GM19467 (cell line): ENCODE data around the gene MYO7B.

Experiments
- ATAC-seq: cut with Tn5 transposase; IDR thresholded peaks from one replicate; pipeline ENCODE4 v1.9.1; 2021; ENCODE audit warnings: mild to moderate bottlenecking, moderate library complexity; ENCODE audit not compliant: unreplicated experiment

MYO7B gene

GRCh38 chr2:127606625-127607398 is 71.3 kb downstream of the MYO7B start:
- ATAC-seq: no peak

- no peak for ATAC-seq
These were observed 72.0 kb downstream of the MYO7B start for GRCh38 chr2:127607399-127607908.

- no peak for ATAC-seq
These were observed 72.9 kb downstream of the MYO7B start for GRCh38 chr2:127608061-127609030.

GRCh38 chr2:127609031-127609751 is 73.7 kb downstream of the MYO7B start:
- ATAC-seq: no peak

GRCh38 chr2:127609818-127610217 is 74.3 kb downstream of the MYO7B start:
- no peak for ATAC-seq

- no peak for ATAC-seq
These were observed 75.1 kb downstream of the MYO7B start for GRCh38 chr2:127610561-127610960.

GRCh38 chr2:127611076-127611925 is 75.8 kb downstream of the MYO7B start:
- ATAC-seq: no peak

- ATAC-seq: no peak
These were observed 76.8 kb downstream of the MYO7B start for GRCh38 chr2:127612111-127612822.

- no peak for ATAC-seq
These were observed 78.8 kb downstream of the MYO7B start for GRCh38 chr2:127614246-127614645.

- ATAC-seq: no peak
These were observed 79.2 kb downstream of the MYO7B start for GRCh38 chr2:127614731-127615130.

GRCh38 chr2:127615511-127616166 is 80.2 kb downstream of the MYO7B start:
- ATAC-seq: no peak

- ATAC-seq: no peak
These were observed 83.2 kb downstream of the MYO7B start for GRCh38 chr2:127618551-127619202.

GRCh38 chr2:127619203-127619590 is 83.7 kb downstream of the MYO7B start:
- no peak for ATAC-seq

- no peak for ATAC-seq
These were observed 84.6 kb downstream of the MYO7B start for GRCh38 chr2:127619877-127620705.

- no peak for ATAC-seq
These were observed 85.4 kb downstream of the MYO7B start for GRCh38 chr2:127620866-127621265.

GRCh38 chr2:127621981-127622431 is 86.5 kb downstream of the MYO7B start:
- no peak for ATAC-seq
